SU-DHL-6 (cell line): ENCODE measurements around the gene HDGF.

ENCODE experiments used
- H2AFZ ChIP-seq: fragments of 200-600 bp; sonication (generic); 2 replicates; pipeline ENCODE4 v1.6.1; 2014; ENCODE audit warnings: low read depth, mild to moderate bottlenecking, moderate library complexity, mixed read lengths, antibody characterized with exemption, low read length; ENCODE audit not compliant: severe bottlenecking
- H3F3A ChIP-seq: fragments of 200-600 bp; shearing (Covaris generic); 2 replicates; pipeline ENCODE4 v1.6.0; 2016; ENCODE audit warnings: antibody characterized with exemption, mild to moderate bottlenecking; ENCODE audit not compliant: insufficient read depth
- H3K27ac ChIP-seq: fragments of 200-600 bp; sonication (generic); 2 replicates; pipeline ENCODE4 v1.5.1; 2016; ENCODE audit warnings: low read depth, mild to moderate bottlenecking, low read length, moderate library complexity, mixed read lengths
- H3K27me3 ChIP-seq: fragments of 200-600 bp; sonication (generic), shearing (Covaris generic); 2 replicates; pipeline ENCODE4 v1.6.0; 2014; ENCODE audit warnings: mild to moderate bottlenecking, low read length
- H3K36me3 ChIP-seq: fragments of 200-600 bp; sonication (generic); 2 replicates; pipeline ENCODE4 v1.6.1; 2014; ENCODE audit warnings: mild to moderate bottlenecking, low read length, mixed read lengths
- H3K4me2 ChIP-seq: fragments of 300-600, 200-600 bp; shearing (Covaris generic), sonication (generic); 2 replicates; pipeline ENCODE4 v1.6.0; 2014; ENCODE audit warnings: low read length, low read depth, mild to moderate bottlenecking; ENCODE audit not compliant: poor library complexity, severe bottlenecking
- H3K4me3 ChIP-seq: fragments of 200-600 bp; sonication (generic); 2 replicates; pipeline ENCODE4 v1.5.1; 2014; ENCODE audit warnings: antibody characterized with exemption, low read length, mild to moderate bottlenecking, mixed read lengths; ENCODE audit not compliant: insufficient read depth, poor library complexity, severe bottlenecking
- H3K79me2 ChIP-seq: fragments of 200-600 bp; sonication (generic); 2 replicates; pipeline ENCODE4 v1.6.1; 2014; ENCODE audit warnings: mild to moderate bottlenecking, low read length, moderate library complexity; ENCODE audit not compliant: insufficient read depth
- H3K9ac ChIP-seq: fragments of 200-600 bp; sonication (generic); 2 replicates; pipeline ENCODE4 v1.7.0; 2014; ENCODE audit warnings: mild to moderate bottlenecking, low read length
- H3K9me2 ChIP-seq: fragments of 200-600 bp; sonication (generic); replicated peaks from 2 replicates; pipeline ENCODE4 v1.6.1; 2014; ENCODE audit warnings: low read length; ENCODE audit not compliant: insufficient read depth
- H3K9me3 ChIP-seq: fragments of 200-600 bp; sonication (generic); 2 replicates; pipeline ENCODE4 v1.6.1; 2014; ENCODE audit warnings: low read length, mixed read lengths; ENCODE audit not compliant: insufficient read depth
- H4K20me1 ChIP-seq: fragments of 200-600 bp; sonication (generic); 2 replicates; pipeline ENCODE4 v1.6.1; 2014; ENCODE audit warnings: low read depth, mild to moderate bottlenecking, antibody characterized with exemption, low read length, moderate library complexity, mixed read lengths
- CTCF ChIP-seq: fragments of 200-600 bp; sonication (generic); IDR thresholded peaks from one replicate; pipeline ENCODE4 v1.5.1; 2017; ENCODE audit warnings: antibody characterized with exemption, mild to moderate bottlenecking, low read length, moderate library complexity; ENCODE audit not compliant: insufficient read depth, poor library complexity, severe bottlenecking
- EZH2phosphoT487 ChIP-seq: fragments of 200-600 bp; sonication (generic), shearing (Covaris generic); conservative IDR thresholded peaks from 2 replicates; pipeline ENCODE4 v1.6.1; 2018; ENCODE audit warnings: mild to moderate bottlenecking, antibody characterized with exemption, low read length, moderate library complexity, mixed read lengths

The HDGF gene

GRCh38 chr1:156700736-156701531 is 50.5 kb downstream of the HDGF start:
- TF ChIP-seq CTCF (no peak), EZH2phosphoT487 (no peak)
- Histone ChIP-seq H3K4me2 (no peak overlapping the region), H4K20me1 (no peaks in the 10 kb centered on the region), H3K27me3 (no peaks in the 10 kb centered on the region), H3K9me3 (no peaks in the 10 kb centered on the region), H3K9ac (no peak overlapping the region), H3K27ac (no peak overlapping the region), H3K36me3 (no peaks in the 10 kb centered on the region), H3K79me2 (no peaks in the 10 kb centered on the region), H2AFZ (no peak overlapping the region), H3K4me3 (no peak overlapping the region), H3K9me2 (no peaks in the 10 kb centered on the region), H3F3A (no peaks in the 10 kb centered on the region)

- Histone ChIP-seq H3K4me2 (no peak overlapping the region), H3K9ac (no peak overlapping the region), H3K36me3 (no peaks in the 10 kb centered on the region), H3K9me3 (no peaks in the 10 kb centered on the region), H3K27me3 (no peaks in the 10 kb centered on the region), H3K79me2 (no peaks in the 10 kb centered on the region), H3K4me3 (no peak overlapping the region), H4K20me1 (no peaks in the 10 kb centered on the region), H3K9me2 (no peaks in the 10 kb centered on the region), H2AFZ (no peak overlapping the region), H3K27ac (no peak overlapping the region), H3F3A (no peaks in the 10 kb centered on the region)
- TF ChIP-seq CTCF: no peak
- TF ChIP-seq EZH2phosphoT487: no peak
These were observed 52.5 kb downstream of the HDGF start for GRCh38 chr1:156698995-156699394.

- Histone ChIP-seq H3F3A (no peaks in the 10 kb centered on the region), H3K27ac (no peak overlapping the region), H3K79me2 (no peaks in the 10 kb centered on the region), H3K9me2 (no peaks in the 10 kb centered on the region), H3K9me3 (no peaks in the 10 kb centered on the region), H3K4me2 (no peak overlapping the region), H4K20me1 (no peaks in the 10 kb centered on the region), H3K4me3 (no peak overlapping the region), H2AFZ (no peak overlapping the region), H3K27me3 (no peaks in the 10 kb centered on the region), H3K9ac (no peak overlapping the region), H3K36me3 (no peaks in the 10 kb centered on the region)
- TF ChIP-seq EZH2phosphoT487: no peak
- TF ChIP-seq CTCF: no peak
These were observed 54.0 kb downstream of the HDGF start for GRCh38 chr1:156697481-156697880.
